Islet precursor cell (in vitro differentiated cells): Measurements from ENCODE around the gene PRSS27.
A peak's percentile ranks its signal among the peaks of the same experiment; 100 is the strongest.
"Not testable (repeated sequence)": the region's sequence is repeated elsewhere in the genome, so short reads cannot be mapped to it uniquely, and the experiment has no call there.

Experiments
- DNase-seq: peaks from one replicate; pipeline ENCODE4 v3.0.0-alpha.2; 2018

PRSS27 gene

GRCh38 chr16:2692251-2692947 is 27.6 kb downstream of the PRSS27 start:
- no peak for DNase-seq

- no peak for DNase-seq
These were observed 28.4 kb downstream of the PRSS27 start for GRCh38 chr16:2691491-2692248.

DNA sequence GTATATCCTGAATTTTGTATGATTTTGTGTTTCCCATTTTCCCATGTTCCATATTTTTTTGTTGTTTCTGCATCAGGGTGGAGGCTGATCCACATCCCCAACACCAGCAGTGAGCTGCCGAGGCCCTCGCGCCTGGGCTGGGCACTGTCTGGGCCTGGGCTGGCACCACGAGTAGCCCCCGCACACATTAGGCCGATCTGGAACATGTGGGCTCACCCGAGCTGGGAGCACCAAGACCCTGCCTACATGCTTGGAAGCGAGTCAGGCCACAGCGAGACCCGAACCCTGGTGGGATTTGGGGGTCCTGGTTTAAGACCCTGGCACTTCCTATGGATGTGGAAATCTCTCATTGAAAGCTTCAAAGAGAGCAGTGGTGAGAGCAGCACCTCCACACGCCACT is 29.2 kb downstream of the PRSS27 start:
- no peak for DNase-seq

DNA sequence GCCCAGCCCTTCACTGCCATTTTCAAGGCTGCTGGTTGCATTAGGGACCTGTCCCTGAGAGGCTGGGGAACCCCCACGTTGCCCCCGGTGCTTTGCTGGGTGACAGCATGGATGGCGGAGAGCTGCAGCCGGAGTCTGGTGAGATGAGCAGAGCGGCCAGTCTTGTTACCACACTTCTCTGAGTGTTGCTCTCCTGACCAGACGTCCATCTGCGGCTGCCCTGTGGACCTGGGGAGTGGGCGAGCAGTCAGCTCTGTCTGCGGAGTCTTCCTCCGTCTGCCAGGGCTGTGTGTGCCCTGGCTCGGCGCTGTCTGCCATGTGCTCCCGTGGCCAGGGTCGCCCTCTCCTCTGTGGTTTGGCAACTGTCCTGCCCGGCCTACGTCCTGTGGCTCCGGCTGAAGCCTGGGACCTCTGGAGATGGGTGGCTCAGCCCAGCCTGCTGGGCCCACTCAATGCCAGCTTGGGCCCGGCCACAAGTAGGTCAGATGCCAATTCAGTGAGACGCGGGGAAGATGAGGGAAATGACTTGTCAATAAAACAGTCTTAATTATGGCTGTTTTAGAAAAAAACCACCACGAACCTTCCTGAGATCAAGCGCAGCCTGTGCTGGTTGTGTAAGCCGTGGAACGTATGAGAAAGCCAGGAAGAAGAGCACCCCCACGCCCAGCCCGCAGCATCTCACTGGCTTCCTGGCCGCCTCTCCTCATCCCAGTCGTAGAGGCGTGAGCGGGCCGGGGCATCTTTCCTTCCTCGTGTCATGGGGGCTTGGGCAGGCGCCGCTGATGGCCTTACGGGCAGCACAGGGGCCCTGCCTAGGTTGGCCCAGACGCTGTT is 29.8 kb downstream of the PRSS27 start:
- DNase-seq, result no peak

DNA sequence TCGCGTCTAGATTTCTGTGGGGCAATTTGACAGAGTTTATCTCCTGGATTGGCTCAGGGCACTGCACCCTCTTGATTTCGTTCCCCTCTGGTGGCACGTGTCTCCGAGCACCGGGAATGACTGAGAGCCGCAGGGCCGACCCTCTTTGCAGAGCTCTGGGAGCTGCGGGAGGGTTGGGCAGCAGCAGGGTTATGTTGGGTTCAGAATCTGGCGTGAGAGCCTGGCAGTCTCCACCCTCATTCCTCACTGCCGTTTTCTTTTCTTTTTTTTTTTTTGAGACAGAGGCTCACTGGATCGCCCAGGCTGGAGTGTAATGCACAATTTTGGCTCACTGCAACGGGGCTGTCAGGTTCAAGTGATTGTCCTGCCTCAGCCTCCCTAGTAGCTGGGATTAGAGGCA is 30.6 kb downstream of the PRSS27 start:
- not testable (repeated sequence) for DNase-seq

DNA sequence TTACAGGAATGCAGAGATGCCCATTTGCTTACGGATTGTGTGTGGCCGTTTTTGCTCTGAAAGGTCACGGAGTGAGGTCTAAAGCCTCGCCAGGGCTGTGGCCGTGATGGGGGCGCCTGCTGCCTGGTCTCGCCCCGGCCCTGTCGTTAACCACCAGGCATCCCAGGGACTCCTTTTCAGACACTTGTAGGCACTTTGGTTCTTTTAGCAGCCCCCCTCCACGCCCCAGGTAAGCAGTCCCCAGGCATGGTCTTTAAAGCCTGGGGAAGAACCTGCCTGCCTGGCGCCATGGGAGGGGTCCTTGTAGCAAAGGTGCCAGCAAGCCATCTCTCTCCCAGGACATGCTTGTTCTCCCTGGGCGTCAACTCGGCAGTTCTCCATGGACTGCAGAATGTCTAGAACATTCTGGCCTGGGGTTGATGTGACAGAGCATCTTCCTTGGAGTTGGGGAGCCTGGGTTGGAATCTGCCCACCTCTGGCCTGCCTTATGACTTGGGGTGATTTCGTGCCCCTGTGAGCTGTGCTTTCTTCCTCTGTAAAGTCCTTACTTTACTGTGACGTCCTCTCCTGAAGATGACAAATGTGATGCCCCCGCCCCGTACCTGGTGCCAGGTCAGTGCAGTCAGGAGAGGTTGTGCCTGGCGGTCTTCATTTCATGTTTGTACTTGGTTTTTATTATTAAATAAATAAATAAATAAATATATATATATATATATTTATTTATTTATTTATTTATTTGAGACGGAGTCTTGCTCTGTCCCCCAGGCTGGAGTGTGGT is 32.3 kb downstream of the PRSS27 start:
- DNase-seq, result no peak

DNA sequence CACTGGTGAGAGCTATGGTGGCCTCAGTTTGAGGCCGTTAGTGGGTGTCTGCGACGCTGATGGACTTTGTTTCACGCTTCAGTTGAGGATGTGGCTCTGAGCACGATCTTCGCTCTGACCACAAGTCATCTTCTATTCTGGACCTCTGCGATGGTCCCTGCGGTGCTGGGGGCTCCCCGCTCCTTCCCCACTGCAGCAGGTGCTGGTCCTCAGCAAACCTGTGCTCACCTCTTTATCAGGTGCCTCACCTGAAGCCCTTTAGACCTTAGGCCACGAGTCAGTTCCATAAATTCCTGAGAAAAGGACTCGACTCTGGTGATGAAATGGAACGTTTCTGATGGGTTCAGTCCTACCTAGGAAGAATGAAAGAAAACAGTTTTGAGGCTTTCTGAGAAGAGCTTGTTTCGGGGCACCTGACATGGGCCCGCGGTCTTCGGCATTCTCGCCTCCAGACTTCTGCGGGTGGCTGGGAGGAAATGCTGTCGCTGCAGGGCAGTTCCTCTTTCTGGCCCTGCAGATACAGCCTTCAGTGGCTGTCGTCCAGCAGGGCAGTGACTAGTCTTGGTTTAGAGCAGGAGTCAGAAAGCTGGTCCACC is 33.0 kb downstream of the PRSS27 start:
- DNase-seq, result no peak

DNA sequence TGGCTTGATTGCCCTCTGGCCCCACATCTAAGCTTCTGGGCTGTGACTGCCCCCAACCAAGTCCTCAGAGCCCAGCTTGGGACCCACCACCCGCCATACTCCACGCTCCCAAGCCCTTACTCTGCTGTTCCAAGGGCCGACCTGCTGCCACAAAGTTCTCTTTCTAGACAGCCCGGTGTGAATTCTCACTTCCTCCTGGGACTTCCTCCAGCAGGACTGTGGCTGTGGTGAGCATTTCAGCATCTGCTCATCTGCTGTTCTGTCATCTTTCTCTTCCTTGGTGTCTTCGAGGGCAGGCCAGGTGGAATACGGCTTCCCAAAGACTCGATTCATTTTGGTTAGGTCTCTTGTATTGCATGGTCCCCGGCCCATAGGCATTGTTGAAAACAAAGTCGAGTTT is 33.9 kb downstream of the PRSS27 start:
- not testable (repeated sequence) for DNase-seq

- not testable (repeated sequence) for DNase-seq
These were observed 37.0 kb downstream of the PRSS27 start for GRCh38 chr16:2683041-2683440.

DNA sequence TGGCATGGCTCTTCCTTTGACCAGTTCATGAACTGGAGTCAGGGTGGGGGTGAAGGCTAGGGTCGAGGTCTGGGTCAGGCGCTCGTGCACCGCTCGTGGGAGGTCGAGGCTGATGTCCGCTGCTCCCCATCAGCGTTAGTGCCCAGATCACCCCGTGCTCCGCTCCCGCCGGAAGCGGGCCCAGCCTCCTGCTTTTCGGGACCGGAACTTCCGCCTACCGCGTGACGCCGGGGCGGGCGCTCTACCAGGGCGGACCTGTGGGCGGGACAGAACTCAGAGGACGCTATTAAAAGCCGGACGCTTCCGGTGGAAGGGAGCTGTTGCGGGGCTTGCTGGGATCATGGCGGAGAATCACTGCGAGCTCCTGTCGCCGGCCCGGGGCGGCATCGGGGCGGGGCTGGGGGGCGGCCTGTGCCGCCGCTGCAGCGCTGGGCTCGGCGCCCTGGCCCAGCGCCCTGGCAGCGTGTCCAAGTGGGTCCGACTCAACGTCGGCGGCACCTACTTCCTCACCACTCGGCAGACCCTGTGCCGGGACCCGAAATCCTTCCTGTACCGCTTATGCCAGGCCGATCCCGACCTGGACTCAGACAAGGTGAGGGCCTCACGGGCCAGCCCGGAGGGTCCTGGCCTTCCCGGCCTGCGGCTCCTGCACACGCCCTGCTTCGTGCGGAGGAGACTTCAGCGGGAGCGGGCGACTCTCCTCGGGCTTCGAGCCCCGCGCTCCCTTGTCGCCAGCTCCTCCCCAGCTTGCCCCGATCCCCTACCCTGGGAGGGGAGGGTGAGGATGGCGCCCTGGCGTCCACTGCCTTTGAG is 37.6 kb downstream of the PRSS27 start, which contains the start of gene KCTD5:
Gene KCTD5 (plus strand): TSS at position 315 of the 813 bp plus-strand sequence. CDS start 26 bp downstream, at position 341.
- DNase-seq, result peak; percentile 97

- DNase-seq, result not testable (repeated sequence)
These were observed 39.7 kb downstream of the PRSS27 start for GRCh38 chr16:2680360-2680759.

DNA sequence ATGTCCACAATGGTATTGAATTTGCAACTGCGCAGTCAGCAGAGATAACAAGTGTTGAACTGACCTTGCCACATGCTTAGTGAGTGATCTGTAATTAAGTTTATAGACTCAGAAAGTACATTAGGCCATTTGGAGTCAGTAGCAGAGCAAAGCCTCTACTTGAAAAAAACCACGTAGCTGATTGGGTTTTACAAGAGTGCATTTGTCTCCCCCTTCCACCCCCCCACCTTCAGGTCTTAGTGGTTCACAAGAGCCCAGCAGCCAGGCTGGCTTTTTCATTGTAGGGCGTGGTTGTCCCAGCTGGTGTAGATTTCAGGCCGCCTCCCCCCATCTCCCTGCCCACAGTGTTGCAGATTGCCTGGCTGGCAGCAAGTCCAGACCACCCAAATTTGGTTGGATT is 40.1 kb downstream of the PRSS27 start:
- DNase-seq, result not testable (repeated sequence)

DNA sequence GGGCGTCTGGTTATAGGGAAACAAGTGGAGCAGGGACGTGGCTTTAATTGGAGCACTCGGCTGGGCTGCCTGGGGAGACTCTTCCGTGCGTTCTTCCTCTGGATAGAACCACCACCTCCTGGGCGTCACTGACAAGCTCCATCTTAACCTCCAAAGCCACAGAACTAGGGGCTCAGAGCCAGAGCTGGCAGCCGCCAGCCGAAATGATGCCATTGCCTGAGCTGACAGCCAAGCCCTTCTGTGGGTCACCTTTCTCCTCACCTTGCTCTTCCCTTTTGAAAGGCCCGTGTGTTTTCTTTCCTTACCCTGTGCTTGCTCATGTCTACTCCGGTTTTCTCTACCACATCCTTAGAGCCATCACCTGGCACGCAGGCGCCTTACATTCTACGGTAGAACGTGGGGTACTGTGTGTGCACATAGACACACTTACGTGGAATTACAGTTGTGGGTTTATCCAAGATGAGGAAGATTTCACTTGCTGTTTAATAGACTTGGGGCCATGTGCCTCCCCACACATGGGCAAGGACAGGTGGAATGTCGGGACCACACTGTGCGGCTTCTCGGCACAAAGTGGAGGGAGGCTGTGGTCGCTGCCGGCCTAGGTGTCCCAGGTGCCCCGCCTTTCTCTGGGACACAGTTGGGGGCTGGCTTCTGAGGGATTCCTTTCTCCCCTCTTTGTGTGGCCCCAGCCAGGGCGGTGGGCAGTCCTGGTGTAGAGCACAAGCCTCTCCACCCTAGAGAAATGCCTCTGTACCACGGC is 41.6 kb downstream of the PRSS27 start:
- not testable (repeated sequence) for DNase-seq

DNA sequence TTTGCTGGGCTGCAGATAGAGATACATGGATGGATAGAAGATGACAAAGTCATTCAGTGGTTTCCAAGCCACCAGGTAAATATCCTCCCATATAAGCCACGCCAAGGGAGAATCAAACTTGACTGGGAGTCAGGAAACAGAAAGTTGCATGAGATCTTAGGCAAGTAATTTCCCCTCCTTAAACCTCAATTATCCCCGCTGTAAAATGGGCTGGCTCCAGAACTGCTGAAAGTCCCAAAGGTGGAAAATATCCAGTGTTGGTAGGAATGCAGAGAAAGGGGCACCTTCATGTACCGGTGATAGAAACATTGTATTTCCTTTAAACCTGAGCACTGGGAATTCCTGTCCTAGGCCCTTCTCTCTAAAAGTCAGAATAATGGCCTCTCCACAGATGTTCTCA is 43.1 kb downstream of the PRSS27 start:
- not testable (repeated sequence) for DNase-seq

DNA sequence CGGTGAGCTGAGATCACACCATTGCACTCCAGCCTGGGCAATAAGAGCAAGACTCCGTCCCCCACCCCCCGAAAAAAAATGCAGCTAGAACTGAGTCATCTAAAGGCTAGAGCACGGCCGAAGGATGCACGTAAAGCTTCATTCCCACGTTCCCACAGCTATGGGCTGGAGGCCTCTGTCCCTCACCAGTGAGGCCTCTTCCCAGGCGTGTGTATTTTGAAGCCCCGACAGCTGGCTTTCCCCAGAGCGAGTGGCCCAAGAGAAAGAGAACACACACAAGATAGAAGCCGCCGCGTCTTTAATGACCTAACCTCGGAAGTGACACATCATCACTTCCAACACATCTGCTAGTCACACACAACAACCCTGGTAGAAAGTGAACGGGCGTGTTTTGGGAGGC is 44.3 kb downstream of the PRSS27 start:
- DNase-seq, result peak; percentile 52

- peak; percentile 43 for DNase-seq
These were observed 45.0 kb downstream of the PRSS27 start for GRCh38 chr16:2675021-2675420.

GRCh38 chr16:2673066-2673999 is 46.7 kb downstream of the PRSS27 start:
- DNase-seq, result peak; percentile 98

GRCh38 chr16:2671741-2672140 is 48.3 kb downstream of the PRSS27 start:
- no peak for DNase-seq

- peak; percentile 67 for DNase-seq
These were observed 48.8 kb downstream of the PRSS27 start for GRCh38 chr16:2671193-2671592.
